IMR-90 (cell line): Measurements from ENCODE around the gene TSSK3. TPM values are rescaled to one million over a fixed set of nuclear protein-coding genes. Genes with fewer than 3 reads are reported as not detected.

Experiments used
- ATAC-seq: fragments of 200-7000 bp; cut with Tn5 transposase; 2 replicates; pipeline ENCODE4 v1.9.1; 2020; ENCODE audit warnings: low read depth, mild to moderate bottlenecking, moderate library complexity
- BruUV-seq: library from RNA; stranded (reverse); fragments of 400-500 nt; replicated peaks from 2 replicates; lab custom pipeline; 2021; lab: Mats Ljungman, UMichigan
- CTCF ChIA-PET: fragments of 300-600 bp; formaldehyde crosslinking; extraction: SDS; loops from one replicate; lab custom pipeline; 2021; ENCODE audit warnings: antibody characterized with exemption; lab: Yijun Ruan, JAX
- POLR2A ChIA-PET: fragments of 300-600 bp; sonication (Branson Sonifier 250); formaldehyde crosslinking; loops from one replicate; lab custom pipeline; 2022; ENCODE audit warnings: antibody characterized with exemption; ENCODE audit not compliant: unreplicated experiment; lab: Charles Lee
- DNase-seq: peaks from one replicate; pipeline ENCODE4 v3.0.0; 2013
- H2AFZ ChIP-seq: replicated peaks from 2 replicates; pipeline ENCODE3; 2013; ENCODE audit warnings: low read length, mild to moderate bottlenecking; ENCODE audit not compliant: poor library complexity
- H2AK5ac ChIP-seq: 2 replicates; pipeline ENCODE4 v1.6.1; 2013; ENCODE audit warnings: low read depth, low read length, inconsistent platforms
- H2AK9ac ChIP-seq: replicated peaks from 2 replicates; pipeline ENCODE3; 2013; ENCODE audit warnings: mild to moderate bottlenecking, low read depth, low read length, moderate library complexity; ENCODE audit not compliant: poor library complexity
- H2BK120ac ChIP-seq: 2 replicates; pipeline ENCODE4 v1.6.1; 2013; ENCODE audit warnings: low read depth, low read length, inconsistent platforms
- H2BK15ac ChIP-seq: 3 replicates; pipeline ENCODE4 v1.6.1; 2013; ENCODE audit warnings: low read depth, low read length, inconsistent platforms
- H2BK20ac ChIP-seq: 2 replicates; pipeline ENCODE4 v1.6.1; 2013; ENCODE audit warnings: low read depth, mild to moderate bottlenecking, inconsistent platforms, low read length, moderate library complexity
- H2BK5ac ChIP-seq: 2 replicates; pipeline ENCODE4 v1.6.1; 2013; ENCODE audit warnings: mild to moderate bottlenecking, low read depth, low read length, inconsistent platforms; ENCODE audit not compliant: poor library complexity, severe bottlenecking
- H3K14ac ChIP-seq: replicated peaks from 2 replicates; pipeline ENCODE4 v1.6.1; 2013; ENCODE audit warnings: low read depth, low read length, inconsistent platforms
- H3K18ac ChIP-seq: 2 replicates; pipeline ENCODE4 v1.6.1; 2013; ENCODE audit warnings: low read depth, low read length, control low read depth
- H3K23ac ChIP-seq: 2 replicates; pipeline ENCODE4 v1.6.1; 2013; ENCODE audit warnings: low read depth, low read length, inconsistent platforms
- H3K27ac ChIP-seq: 2 replicates; pipeline ENCODE4 v1.5.1; 2013; ENCODE audit warnings: mild to moderate bottlenecking, control low read depth, low read length; ENCODE audit not compliant: insufficient read depth
- H3K27me3 ChIP-seq: 2 replicates; pipeline ENCODE4 v1.6.1; 2013; ENCODE audit warnings: low read length; ENCODE audit not compliant: control insufficient read depth, insufficient read depth
- H3K36me3 ChIP-seq: 2 replicates; pipeline ENCODE4 v1.6.1; 2013; ENCODE audit warnings: low read length, mixed read lengths; ENCODE audit not compliant: control insufficient read depth, insufficient read depth
- H3K4ac ChIP-seq: 2 replicates; pipeline ENCODE4 v1.6.1; 2013; ENCODE audit warnings: low read depth, low read length, inconsistent platforms
- H3K4me1 ChIP-seq: 2 replicates; pipeline ENCODE4 v1.6.1; 2013; ENCODE audit warnings: low read length, mixed read lengths; ENCODE audit not compliant: control insufficient read depth, insufficient read depth
- H3K4me2 ChIP-seq: 2 replicates; pipeline ENCODE4 v1.6.1; 2013; ENCODE audit warnings: low read depth, mild to moderate bottlenecking, control low read depth, low read length, moderate library complexity
- H3K4me3 ChIP-seq: 2 replicates; pipeline ENCODE4 v1.5.1; 2013; ENCODE audit warnings: low read depth, mild to moderate bottlenecking, control low read depth, low read length, moderate library complexity; ENCODE audit not compliant: insufficient read depth
- H3K56ac ChIP-seq: 2 replicates; pipeline ENCODE4 v1.6.1; 2013; ENCODE audit warnings: low read length, inconsistent platforms; ENCODE audit not compliant: insufficient read depth; ENCODE audit errors: extremely low read depth
- H3K79me1 ChIP-seq, 2 experiments: 2 replicates each; pipeline ENCODE4 v1.6.1; 2013; ENCODE audit warnings: low read length in 2 of 2, inconsistent platforms in 1 of 2, low read depth in 1 of 2
- H3K9ac ChIP-seq: 2 replicates; pipeline ENCODE4 v1.6.1; 2013; ENCODE audit warnings: low read depth, low read length, control low read depth
- H3K9me1 ChIP-seq: 2 replicates; pipeline ENCODE4 v1.6.1; 2013; ENCODE audit warnings: low read length, inconsistent platforms; ENCODE audit not compliant: insufficient read depth
- H3K9me3 ChIP-seq: 2 replicates; pipeline ENCODE4 v1.6.1; 2013; ENCODE audit warnings: low read length; ENCODE audit not compliant: control insufficient read depth, insufficient read depth
- H4K20me1 ChIP-seq: 2 replicates; pipeline ENCODE4 v1.6.1; 2013; ENCODE audit warnings: low read length, inconsistent platforms; ENCODE audit not compliant: insufficient read depth
- H4K5ac ChIP-seq: 2 replicates; pipeline ENCODE4 v1.6.1; 2013; ENCODE audit warnings: mild to moderate bottlenecking, low read depth, low read length, control low read depth
- H4K8ac ChIP-seq, 2 experiments: 2 replicates each; pipeline ENCODE4 v1.6.1; 2013; ENCODE audit warnings: low read depth in 2 of 2, low read length in 2 of 2, control low read depth in 1 of 2, inconsistent platforms in 1 of 2
- H4K91ac ChIP-seq: 2 replicates; pipeline ENCODE4 v1.6.1; 2013; ENCODE audit warnings: low read depth, low read length, inconsistent platforms; ENCODE audit not compliant: insufficient read depth
- BHLHE40 ChIP-seq: fragments of 150-350 bp; IDR thresholded peaks from 2 replicates; pipeline ENCODE4 v1.6.1; 2016; ENCODE audit warnings: mild to moderate bottlenecking, low read depth, low read length
- CEBPB ChIP-seq: IDR thresholded peaks from 2 replicates; pipeline ENCODE4 v1.6.1; 2012; ENCODE audit warnings: low read depth, low read length, improper control_type of control experiment
- CHD1 ChIP-seq: IDR thresholded peaks from 2 replicates; pipeline ENCODE4 v1.6.1; 2012; ENCODE audit warnings: low read depth, low read length, improper control_type of control experiment
- FOS ChIP-seq: fragments of 150-350 bp; IDR thresholded peaks from 2 replicates; pipeline ENCODE4 v1.6.1; 2016; ENCODE audit warnings: low read depth, low read length
- MAFK ChIP-seq: IDR thresholded peaks from 2 replicates; pipeline ENCODE4 v1.6.1; 2012; ENCODE audit warnings: low read depth, low read length, improper control_type of control experiment
- MAZ ChIP-seq: IDR thresholded peaks from 2 replicates; pipeline ENCODE4 v1.6.1; 2012; ENCODE audit warnings: low read depth, mild to moderate bottlenecking, low read length, improper control_type of control experiment, moderate library complexity, borderline replicate concordance
- MXI1 ChIP-seq: IDR thresholded peaks from 2 replicates; pipeline ENCODE4 v1.6.1; 2012; ENCODE audit warnings: low read depth, mild to moderate bottlenecking, low read length, moderate library complexity, borderline replicate concordance
- NFE2L2 ChIP-seq: fragments of 150-350 bp; IDR thresholded peaks from 2 replicates; pipeline ENCODE4 v1.6.1; 2016; ENCODE audit warnings: low read depth, mild to moderate bottlenecking, low read length
- POLR2A ChIP-seq: IDR thresholded peaks from 2 replicates; pipeline ENCODE4 v1.6.1; 2012; ENCODE audit warnings: mild to moderate bottlenecking, low read depth, low read length
- RAD21 ChIP-seq: IDR thresholded peaks from 2 replicates; pipeline ENCODE4 v1.6.1; 2012; ENCODE audit warnings: low read length, improper control_type of control experiment
- RCOR1 ChIP-seq: IDR thresholded peaks from 2 replicates; pipeline ENCODE4 v1.6.1; 2012; ENCODE audit warnings: mild to moderate bottlenecking, low read length, improper control_type of control experiment; ENCODE audit not compliant: insufficient replicate concordance
- RFX5 ChIP-seq: IDR thresholded peaks from 2 replicates; pipeline ENCODE4 v1.8.0; 2012; ENCODE audit warnings: low read depth, mild to moderate bottlenecking, low read length, moderate library complexity
- WGBS, 2 experiments: methylation state at CpG; one replicate each; pipeline versions ENCODE4 v1.1.5 to v1.1.7; 2013; ENCODE audit warnings: missing lambda C conversion rate in 2 of 2; ENCODE audit not compliant: insufficient read length in 1 of 2; ENCODE audit errors: extremely low coverage in 2 of 2; 5-methylcytosine and 5-hydroxymethylcytosine counted together
- dilution Hi-C: fragments of 300-500 bp; cut with HindIII; formaldehyde crosslinking; loops from one replicate; pipeline ENCODE4 v1.14.3; 2018; ENCODE audit warnings: low sequenced_read_pairs; ENCODE audit not compliant: unreplicated experiment
- in situ Hi-C: fragments of 300-500 bp; cut with MboI; formaldehyde crosslinking; loops from 3 replicates; pipeline ENCODE4 v1.14.3; 2019; ENCODE audit warnings: low sequenced_read_pairs, inconsistent platforms, mixed read lengths
- intact Hi-C: fragments of 100-400 bp; cut with micrococcal nuclease; formaldehyde crosslinking; loops from 2 replicates; pipeline ENCODE4 v1.10.0; 2022
- polyA plus RNA-seq, 3 experiments: library from polyadenylated mRNA; depleted of rRNA; stranded (reverse); fragments of >200 nt; gene quantifications; 2 replicates each; pipeline ENCODE4 v1.2.3, GENCODE V29; 2012; ENCODE audit warnings: low replicate concordance in 1 of 3
- total RNA-seq: library from RNA; depleted of rRNA; stranded (reverse); fragments of >200 nt; gene quantifications from 2 replicates; pipeline ENCODE4 v1.2.3, GENCODE V29; 2012
- TF ChIP-seq, protein P1 (sequence below): conservative IDR thresholded peaks from 2 replicates; pipeline ENCODE4 v1.5.1; 2012; ENCODE audit warnings: mild to moderate bottlenecking, low read depth, low read length, improper control_type of control experiment
- TF ChIP-seq, protein P2 (sequence below): fragments of 150-350 bp; IDR thresholded peaks from 2 replicates; pipeline ENCODE4 v1.6.1; 2016; ENCODE audit warnings: low read depth, mild to moderate bottlenecking, low read length, moderate library complexity, borderline replicate concordance
- TF ChIP-seq, protein P3 (sequence below): fragments of 150-350 bp; IDR thresholded peaks from 2 replicates; pipeline ENCODE4 v1.6.1; 2017; ENCODE audit warnings: mild to moderate bottlenecking, antibody characterized with exemption, low read length, low read depth

Gene TSSK3
- total and polyA plus RNA-seq, 2 of the 4 experiments (the other 2 are of a cell fraction): 0.96 TPM; not detected in 1

DNA sequence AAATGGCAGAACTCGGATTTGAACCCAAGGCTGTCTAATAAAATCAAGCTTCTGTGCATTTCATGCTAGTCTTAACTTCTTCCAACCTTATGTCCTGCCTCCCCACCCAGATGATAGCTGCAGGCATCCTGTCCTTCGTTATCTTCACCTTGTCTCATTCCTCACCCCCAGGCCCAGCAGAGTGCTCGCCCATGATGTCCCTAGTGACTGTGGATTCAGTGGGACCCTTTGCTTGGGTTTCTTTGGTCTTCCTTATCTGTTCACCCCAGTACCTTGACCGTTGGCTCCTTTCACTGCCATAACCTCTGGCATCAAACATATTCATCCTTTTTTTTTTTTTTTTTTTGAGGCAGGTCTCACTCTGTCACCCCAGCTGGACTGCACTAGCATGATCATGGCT is 37.5 kb downstream of the TSSK3 start:
- Histone ChIP-seq H3K27ac (no peak overlapping the region), H2BK15ac (no peak overlapping the region), H3K14ac (no peak overlapping the region), H4K8ac (no peak overlapping the region), H3K4ac (no peak overlapping the region), H3K9me3 (no peaks in the 10 kb centered on the region), H3K23ac (no peak overlapping the region), H2BK120ac (no peak overlapping the region), H3K36me3 (no peaks in the 10 kb centered on the region), H2AFZ (no peak overlapping the region), H2BK5ac (no peak overlapping the region), H4K5ac (no peak overlapping the region), H3K4me3 (no peak overlapping the region), H3K56ac (no peak overlapping the region), H3K79me1 (peaks cover 0 to 12% of the 10 kb centered on the region in 2 experiments; a peak in 2 of 4 replicates), H2AK5ac (no peak overlapping the region), H2AK9ac (no peak overlapping the region), H2BK20ac (no peak overlapping the region), H3K9me1 (no peaks in the 10 kb centered on the region; the same call in 1 of the 2 replicates), H3K4me2 (no peak overlapping the region), H3K9ac (no peak overlapping the region), H3K18ac (no peak overlapping the region), H3K27me3 (no peaks in the 10 kb centered on the region), H4K20me1 (no peaks in the 10 kb centered on the region), H4K91ac (no peak overlapping the region), H3K4me1 (peaks cover 3% of the 10 kb centered on the region; the same call in 1 of the 2 replicates)
- in situ Hi-C loops (no loop called here), intact Hi-C loops (loop anchor here (2.0 to 5.0 kb wide), 3 partner anchors 373 to 487 kb away; partner anchors contain the start of gene HPCA), dilution Hi-C loops (no loop called here)
- CTCF ChIA-PET: interaction anchor here (1.3 to 2.9 kb wide), 2 partner anchors 11 to 191 kb away, joined by 3 to 15 read pairs; partner anchors contain the start of gene DCDC2B
- TF ChIP-seq, protein P1, sequence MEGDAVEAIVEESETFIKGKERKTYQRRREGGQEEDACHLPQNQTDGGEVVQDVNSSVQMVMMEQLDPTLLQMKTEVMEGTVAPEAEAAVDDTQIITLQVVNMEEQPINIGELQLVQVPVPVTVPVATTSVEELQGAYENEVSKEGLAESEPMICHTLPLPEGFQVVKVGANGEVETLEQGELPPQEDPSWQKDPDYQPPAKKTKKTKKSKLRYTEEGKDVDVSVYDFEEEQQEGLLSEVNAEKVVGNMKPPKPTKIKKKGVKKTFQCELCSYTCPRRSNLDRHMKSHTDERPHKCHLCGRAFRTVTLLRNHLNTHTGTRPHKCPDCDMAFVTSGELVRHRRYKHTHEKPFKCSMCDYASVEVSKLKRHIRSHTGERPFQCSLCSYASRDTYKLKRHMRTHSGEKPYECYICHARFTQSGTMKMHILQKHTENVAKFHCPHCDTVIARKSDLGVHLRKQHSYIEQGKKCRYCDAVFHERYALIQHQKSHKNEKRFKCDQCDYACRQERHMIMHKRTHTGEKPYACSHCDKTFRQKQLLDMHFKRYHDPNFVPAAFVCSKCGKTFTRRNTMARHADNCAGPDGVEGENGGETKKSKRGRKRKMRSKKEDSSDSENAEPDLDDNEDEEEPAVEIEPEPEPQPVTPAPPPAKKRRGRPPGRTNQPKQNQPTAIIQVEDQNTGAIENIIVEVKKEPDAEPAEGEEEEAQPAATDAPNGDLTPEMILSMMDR: no peak
- TF ChIP-seq BHLHE40 (no peak), FOS (no peak), RFX5 (no peak), RAD21 (no peak), MAZ (no peak), NFE2L2 (no peak), RCOR1 (no peak), MAFK (no peak), CHD1 (no peak), POLR2A (no peak), CEBPB (no peak), MXI1 (no peak)
- TF ChIP-seq, protein P2, sequence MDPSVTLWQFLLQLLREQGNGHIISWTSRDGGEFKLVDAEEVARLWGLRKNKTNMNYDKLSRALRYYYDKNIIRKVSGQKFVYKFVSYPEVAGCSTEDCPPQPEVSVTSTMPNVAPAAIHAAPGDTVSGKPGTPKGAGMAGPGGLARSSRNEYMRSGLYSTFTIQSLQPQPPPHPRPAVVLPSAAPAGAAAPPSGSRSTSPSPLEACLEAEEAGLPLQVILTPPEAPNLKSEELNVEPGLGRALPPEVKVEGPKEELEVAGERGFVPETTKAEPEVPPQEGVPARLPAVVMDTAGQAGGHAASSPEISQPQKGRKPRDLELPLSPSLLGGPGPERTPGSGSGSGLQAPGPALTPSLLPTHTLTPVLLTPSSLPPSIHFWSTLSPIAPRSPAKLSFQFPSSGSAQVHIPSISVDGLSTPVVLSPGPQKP: no peak
- TF ChIP-seq, protein P3, sequence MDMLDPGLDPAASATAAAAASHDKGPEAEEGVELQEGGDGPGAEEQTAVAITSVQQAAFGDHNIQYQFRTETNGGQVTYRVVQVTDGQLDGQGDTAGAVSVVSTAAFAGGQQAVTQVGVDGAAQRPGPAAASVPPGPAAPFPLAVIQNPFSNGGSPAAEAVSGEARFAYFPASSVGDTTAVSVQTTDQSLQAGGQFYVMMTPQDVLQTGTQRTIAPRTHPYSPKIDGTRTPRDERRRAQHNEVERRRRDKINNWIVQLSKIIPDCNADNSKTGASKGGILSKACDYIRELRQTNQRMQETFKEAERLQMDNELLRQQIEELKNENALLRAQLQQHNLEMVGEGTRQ: no peak
- 95% methylated on average over 2 of the region's 4 CpGs; no CpG with 5 or more reads in 1 of the 2 experiments for WGBS, 2 experiments
- DNase-seq (no peak), ATAC-seq (no peak)
- no TSS peak for BruUV-seq
- POLR2A ChIA-PET: no interaction called here
